Testis (tissue), 3 donors: ENCODE measurements around the gene TNFSF8. TPM values are rescaled to one million over a fixed set of nuclear protein-coding genes. Genes with fewer than 3 reads are reported as not detected.

Experiments
- DNase-seq: peaks from one replicate; pipeline ENCODE4 v3.0.0-alpha.2; 2019
- H3K27ac ChIP-seq, 2 donors: fragments of 200-600 bp; sonication (generic); one replicate each; pipeline ENCODE4 v1.5.1; 2019
- H3K27me3 ChIP-seq: fragments of 200-600 bp; sonication (generic); one replicate; pipeline ENCODE4 v1.5.1; 2019
- H3K36me3 ChIP-seq: fragments of 200-600 bp; sonication (generic); one replicate; pipeline ENCODE4 v1.5.1; 2017; ENCODE audit warnings: low read depth; ENCODE audit errors: missing control alignments
- H3K4me1 ChIP-seq: fragments of 200-600 bp; sonication (generic); one replicate; pipeline ENCODE4 v1.5.1; 2019
- H3K4me3 ChIP-seq, 2 donors: fragments of 200-600 bp; sonication (generic); one replicate each; pipeline ENCODE4 v1.5.1; 2017 to 2019
- H3K9me3 ChIP-seq: fragments of 200-600 bp; sonication (generic); one replicate; pipeline ENCODE4 v1.5.1; 2017
- POLR2A ChIP-seq: fragments of 450-650 bp; IDR thresholded peaks from one replicate; pipeline ENCODE4 v1.6.1; 2017; ENCODE audit warnings: antibody characterized with exemption, mild to moderate bottlenecking, moderate library complexity
- WGBS, 2 donors: methylation state at CpG; one replicate each; pipeline ENCODE4 v1.1.5; 2018; 5-methylcytosine and 5-hydroxymethylcytosine counted together
- intact Hi-C: fragments of 100-400 bp; cut with DNase I; formaldehyde crosslinking; loops from one replicate; pipeline ENCODE4 v1.15.1; 2023; ENCODE audit warnings: low total_unique reads
- polyA plus RNA-seq: library from polyadenylated mRNA; stranded (reverse); fragments of 350-450 nt; fragmentation: Illumina TruSeq; extraction: RNeasy Lipid Tissue Mini Kit (QIAGEN cat#74804); gene quantifications from one replicate; pipeline ENCODE4 v1.2.3, GENCODE V29; 2014; ENCODE audit warnings: low read depth, low replicate concordance; ENCODE audit not compliant: insufficient read depth
- total RNA-seq, 2 donors: library from RNA; depleted of rRNA; stranded (reverse); fragments of >200 nt; gene quantifications; one replicate each; pipeline ENCODE4 v1.2.3, GENCODE V29; 2016
- TF ChIP-seq, protein P1 (sequence below), 3 experiments: fragments of 450-650 bp in 2 of 3; fragments of 200-600 bp in 1 of 3; sonication (generic) in 1 of 3; IDR thresholded peaks; one replicate each; pipeline ENCODE4 v1.5.1; 2016 to 2019; ENCODE audit warnings: antibody characterized with exemption in 3 of 3, mild to moderate bottlenecking in 2 of 3, moderate library complexity in 1 of 3

Gene TNFSF8
- total and polyA plus RNA-seq, 3 donors from 2014 or later: 0.63 to 1.3 (median 1.1) TPM

DNA sequence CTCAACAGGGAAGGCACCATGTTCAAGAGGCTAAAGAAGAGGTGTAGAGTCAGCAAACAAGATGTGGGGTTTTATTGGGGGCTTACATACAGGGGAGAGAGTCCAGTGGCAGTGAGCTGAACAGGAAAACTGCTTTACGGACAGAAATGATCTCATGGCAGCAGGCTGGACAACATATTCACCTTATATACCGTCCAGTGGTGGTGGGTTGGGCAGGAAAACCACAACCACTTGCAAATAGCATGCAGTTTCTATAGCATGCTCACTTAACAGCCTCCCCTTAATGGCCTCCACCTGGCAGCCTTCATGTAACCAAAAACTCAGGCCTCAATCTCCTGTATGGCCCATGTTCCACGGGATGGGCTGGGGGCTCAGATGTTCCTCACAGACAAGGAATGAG lies 5.4 kb downstream of the TNFSF8 start:
- no peak for DNase-seq
- Histone ChIP-seq H3K27me3 (no peaks in the 10 kb centered on the region), H3K4me3 (no peak overlapping the region), H3K9me3 (no peaks in the 10 kb centered on the region), H3K4me1 (no peaks in the 10 kb centered on the region), H3K27ac (no peak overlapping the region), H3K36me3 (no peaks in the 10 kb centered on the region)
- intact Hi-C loops: no loop called here
- TF ChIP-seq, protein P1, sequence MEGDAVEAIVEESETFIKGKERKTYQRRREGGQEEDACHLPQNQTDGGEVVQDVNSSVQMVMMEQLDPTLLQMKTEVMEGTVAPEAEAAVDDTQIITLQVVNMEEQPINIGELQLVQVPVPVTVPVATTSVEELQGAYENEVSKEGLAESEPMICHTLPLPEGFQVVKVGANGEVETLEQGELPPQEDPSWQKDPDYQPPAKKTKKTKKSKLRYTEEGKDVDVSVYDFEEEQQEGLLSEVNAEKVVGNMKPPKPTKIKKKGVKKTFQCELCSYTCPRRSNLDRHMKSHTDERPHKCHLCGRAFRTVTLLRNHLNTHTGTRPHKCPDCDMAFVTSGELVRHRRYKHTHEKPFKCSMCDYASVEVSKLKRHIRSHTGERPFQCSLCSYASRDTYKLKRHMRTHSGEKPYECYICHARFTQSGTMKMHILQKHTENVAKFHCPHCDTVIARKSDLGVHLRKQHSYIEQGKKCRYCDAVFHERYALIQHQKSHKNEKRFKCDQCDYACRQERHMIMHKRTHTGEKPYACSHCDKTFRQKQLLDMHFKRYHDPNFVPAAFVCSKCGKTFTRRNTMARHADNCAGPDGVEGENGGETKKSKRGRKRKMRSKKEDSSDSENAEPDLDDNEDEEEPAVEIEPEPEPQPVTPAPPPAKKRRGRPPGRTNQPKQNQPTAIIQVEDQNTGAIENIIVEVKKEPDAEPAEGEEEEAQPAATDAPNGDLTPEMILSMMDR (IDR thresholded peaks at IDR 0.05): no peak
- no peak for TF ChIP-seq POLR2A
- WGBS, 2 donors: 85 to 86% methylated on average over 3 of the region's 3 CpGs

DNA sequence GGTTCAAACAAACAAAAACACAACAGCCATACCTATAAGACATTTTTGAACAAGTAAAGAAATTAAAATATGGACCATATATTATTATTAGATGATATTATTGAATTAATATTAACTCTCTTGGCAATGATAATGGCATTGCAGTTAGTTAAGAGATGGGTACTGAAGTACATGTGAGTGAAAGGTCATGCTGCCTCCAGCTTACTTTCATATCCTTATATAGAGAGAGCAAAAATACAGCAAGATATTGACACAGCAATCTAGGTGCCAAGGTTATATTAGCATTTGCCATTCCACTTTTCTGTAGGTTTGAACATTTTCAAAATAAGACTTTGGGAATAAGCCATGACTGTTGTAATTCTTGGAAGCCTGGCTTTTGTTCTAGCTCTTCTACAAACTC lies 6.1 kb downstream of the TNFSF8 start:
- DNase-seq: no peak
- Histone ChIP-seq H3K4me1 (no peaks in the 10 kb centered on the region), H3K36me3 (no peaks in the 10 kb centered on the region), H3K4me3 (no peak overlapping the region), H3K9me3 (no peaks in the 10 kb centered on the region), H3K27me3 (no peaks in the 10 kb centered on the region), H3K27ac (no peak overlapping the region)
- no peak for TF ChIP-seq POLR2A
- TF ChIP-seq, protein P1 (IDR thresholded peaks at IDR 0.05): no peak
- intact Hi-C loops: no loop called here

DNA sequence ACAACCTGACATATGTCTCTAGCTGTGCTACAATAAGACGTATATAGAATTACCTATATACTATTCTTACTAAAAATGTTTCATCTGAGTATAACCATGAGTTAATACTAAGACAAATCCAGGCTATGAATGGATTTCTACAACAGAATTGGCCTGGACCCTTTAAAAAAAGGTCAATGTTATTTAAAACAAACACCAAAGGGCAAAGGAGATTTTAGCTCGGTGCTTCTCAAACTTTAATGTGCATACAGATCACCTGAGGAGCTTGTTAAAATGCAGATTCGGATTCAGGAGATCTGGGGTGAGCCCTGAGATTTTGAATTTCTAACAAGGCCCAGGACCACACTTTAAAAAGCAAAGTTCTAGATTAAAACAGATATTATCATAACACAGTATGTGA lies 6.5 kb downstream of the TNFSF8 start:
- Histone ChIP-seq H3K4me3 (no peak overlapping the region), H3K9me3 (no peaks in the 10 kb centered on the region), H3K27me3 (no peaks in the 10 kb centered on the region), H3K27ac (no peak overlapping the region), H3K4me1 (no peaks in the 10 kb centered on the region), H3K36me3 (no peaks in the 10 kb centered on the region)
- DNase-seq: no peak
- 83 to 91% methylated on average over 3 of the region's 3 CpGs for WGBS, 2 donors
- TF ChIP-seq POLR2A: no peak
- TF ChIP-seq, protein P1 (IDR thresholded peaks at IDR 0.05): no peak
- intact Hi-C loops: no loop called here

DNA sequence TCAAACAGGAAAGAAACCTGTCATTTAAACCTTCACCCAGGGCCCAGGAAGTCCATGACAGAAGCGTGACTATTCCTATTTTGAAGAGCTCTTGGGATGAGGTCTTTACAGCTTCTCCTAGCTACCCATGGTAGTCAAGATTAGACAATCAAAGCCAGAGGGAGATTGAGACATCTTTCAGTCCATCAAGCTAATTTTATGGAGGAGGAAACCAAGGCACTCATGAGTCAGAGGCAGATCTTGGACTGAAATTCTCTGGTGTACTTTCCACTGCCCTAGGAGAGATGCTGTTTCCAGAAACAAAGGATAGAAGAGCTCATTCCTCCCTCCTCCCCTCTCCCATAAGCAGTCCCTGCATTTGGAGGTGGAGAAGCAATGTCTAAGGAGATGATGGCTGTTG lies 9.2 kb downstream of the TNFSF8 start:
- no peaks in the 10 kb centered on the region for H3K4me1 ChIP-seq
- intact Hi-C loops: no loop called here
- no peaks in the 10 kb centered on the region for H3K27me3 ChIP-seq
- no peak overlapping the region for H3K4me3 ChIP-seq
- no peak overlapping the region for H3K27ac ChIP-seq
- no peaks in the 10 kb centered on the region for H3K9me3 ChIP-seq
- no peaks in the 10 kb centered on the region for H3K36me3 ChIP-seq
- 90 to 100% methylated on average over 1 of the region's 1 CpG for WGBS, 2 donors
- TF ChIP-seq, protein P1 (IDR thresholded peaks at IDR 0.05): no peak
- no peak for TF ChIP-seq POLR2A
- DNase-seq: no peak

DNA sequence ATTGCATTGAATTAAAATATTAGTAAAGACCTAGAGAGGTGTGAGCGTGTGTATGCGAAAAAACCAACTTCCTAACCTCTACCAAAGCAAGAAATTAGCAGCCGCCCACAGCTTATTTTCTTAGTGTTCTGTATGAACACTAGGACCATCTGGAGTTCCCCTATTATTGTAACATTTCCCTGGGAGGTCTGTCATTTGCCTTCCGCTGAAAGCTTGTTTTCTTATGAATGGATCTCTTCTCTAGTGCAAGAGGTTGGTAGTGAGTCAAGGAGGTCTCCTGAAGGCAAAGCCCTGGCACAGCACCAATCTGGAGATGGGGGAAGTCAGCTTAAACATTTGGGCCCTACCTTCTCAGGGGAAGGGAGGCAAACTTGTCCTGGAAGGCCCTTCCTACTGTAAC lies 10.8 kb downstream of the TNFSF8 start:
- intact Hi-C loops: no loop called here
- no peaks in the 10 kb centered on the region for H3K27me3 ChIP-seq

More for the DNA sequence above, 10.8 kb downstream of the TNFSF8 start:
- no peaks in the 10 kb centered on the region for H3K36me3 ChIP-seq
- no peaks in the 10 kb centered on the region for H3K9me3 ChIP-seq
- 71 to 78% methylated on average over 4 of the region's 4 CpGs for WGBS, 2 donors
- no peak for DNase-seq
- no peak overlapping the region for H3K27ac ChIP-seq
- no peaks in the 10 kb centered on the region for H3K4me1 ChIP-seq
- no peak overlapping the region for H3K4me3 ChIP-seq
- TF ChIP-seq, protein P1 (IDR thresholded peaks at IDR 0.05): no peak
- TF ChIP-seq POLR2A: no peak
